Measurements from ENCODE around the gene LNPEP.

DNA sequence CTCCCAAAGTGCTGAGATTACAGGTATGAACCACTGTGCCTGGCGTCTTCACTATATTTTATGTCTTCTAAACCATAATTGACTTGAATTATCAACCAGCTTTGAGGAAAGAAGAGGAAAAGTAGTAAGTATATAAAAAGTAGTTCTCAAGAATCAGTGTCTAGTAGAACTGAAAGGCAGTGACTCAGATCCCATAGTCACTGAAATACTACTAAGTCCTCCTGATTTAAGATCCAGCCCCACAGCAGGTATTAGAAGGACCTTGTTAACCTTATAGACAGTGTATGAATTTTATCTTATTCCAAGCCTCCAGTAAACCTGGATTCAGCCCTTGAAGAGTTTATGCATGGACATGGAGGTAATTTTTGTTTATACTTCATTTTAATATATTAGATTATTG, 31.5 kb downstream of the LNPEP start:
- TF ChIP-seq TAF1 (IDR thresholded peaks at IDR 0.05; ENCODE audit: borderline replicate concordance, insufficient read depth, low read length) (no peak), POLR2AphosphoS5 (IDR thresholded peaks at IDR 0.05; ENCODE audit: low read depth, low read length) (no peak), SIN3A (IDR thresholded peaks at IDR 0.05; ENCODE audit: borderline replicate concordance, insufficient read depth, low read length) (no peak), FOXP2 (optimal IDR thresholded peaks at IDR 0.05; ENCODE audit: borderline replicate concordance, extremely low read depth, extremely low read length, insufficient read depth) (no peak)
- TF ChIP-seq, protein P1, sequence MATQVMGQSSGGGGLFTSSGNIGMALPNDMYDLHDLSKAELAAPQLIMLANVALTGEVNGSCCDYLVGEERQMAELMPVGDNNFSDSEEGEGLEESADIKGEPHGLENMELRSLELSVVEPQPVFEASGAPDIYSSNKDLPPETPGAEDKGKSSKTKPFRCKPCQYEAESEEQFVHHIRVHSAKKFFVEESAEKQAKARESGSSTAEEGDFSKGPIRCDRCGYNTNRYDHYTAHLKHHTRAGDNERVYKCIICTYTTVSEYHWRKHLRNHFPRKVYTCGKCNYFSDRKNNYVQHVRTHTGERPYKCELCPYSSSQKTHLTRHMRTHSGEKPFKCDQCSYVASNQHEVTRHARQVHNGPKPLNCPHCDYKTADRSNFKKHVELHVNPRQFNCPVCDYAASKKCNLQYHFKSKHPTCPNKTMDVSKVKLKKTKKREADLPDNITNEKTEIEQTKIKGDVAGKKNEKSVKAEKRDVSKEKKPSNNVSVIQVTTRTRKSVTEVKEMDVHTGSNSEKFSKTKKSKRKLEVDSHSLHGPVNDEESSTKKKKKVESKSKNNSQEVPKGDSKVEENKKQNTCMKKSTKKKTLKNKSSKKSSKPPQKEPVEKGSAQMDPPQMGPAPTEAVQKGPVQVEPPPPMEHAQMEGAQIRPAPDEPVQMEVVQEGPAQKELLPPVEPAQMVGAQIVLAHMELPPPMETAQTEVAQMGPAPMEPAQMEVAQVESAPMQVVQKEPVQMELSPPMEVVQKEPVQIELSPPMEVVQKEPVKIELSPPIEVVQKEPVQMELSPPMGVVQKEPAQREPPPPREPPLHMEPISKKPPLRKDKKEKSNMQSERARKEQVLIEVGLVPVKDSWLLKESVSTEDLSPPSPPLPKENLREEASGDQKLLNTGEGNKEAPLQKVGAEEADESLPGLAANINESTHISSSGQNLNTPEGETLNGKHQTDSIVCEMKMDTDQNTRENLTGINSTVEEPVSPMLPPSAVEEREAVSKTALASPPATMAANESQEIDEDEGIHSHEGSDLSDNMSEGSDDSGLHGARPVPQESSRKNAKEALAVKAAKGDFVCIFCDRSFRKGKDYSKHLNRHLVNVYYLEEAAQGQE (IDR thresholded peaks at IDR 0.05; ENCODE audit: insufficient read depth in 1 of 2, low read depth in 2 of 2, low read length in 2 of 2): no peak

All from PFSK-1 (cell line).